ENCODE data around the gene RNH1.
"Not testable (repeated sequence)": the region's sequence is repeated elsewhere in the genome, so short reads cannot be mapped to it uniquely, and the experiment has no call there.

Gene RNH1

DNA sequence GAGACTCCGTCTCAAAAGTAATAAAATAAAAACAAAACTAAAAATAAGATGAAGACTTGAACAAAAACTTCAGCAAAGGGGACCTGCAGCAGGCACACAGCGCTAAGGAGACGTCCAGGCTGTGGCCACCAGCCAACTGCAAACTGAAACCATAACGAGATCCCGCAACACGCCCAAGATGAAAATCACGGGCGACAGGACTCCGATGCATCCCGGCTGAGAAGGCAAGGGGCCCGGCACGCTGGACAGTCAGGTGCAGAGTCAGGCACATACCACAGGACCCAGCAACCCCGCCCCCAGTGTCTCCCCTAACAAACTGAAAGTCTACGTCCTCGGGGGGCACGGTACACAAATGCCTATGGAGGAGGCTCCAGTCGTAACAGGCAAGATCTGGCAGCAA lies 19.1 kb upstream of the RNH1 start:
- Histone ChIP-seq H3K4me3 (ENCODE audit: low read depth in 1 of 2, low read length in 2 of 2) (no peak overlapping the region), H3K9ac (ENCODE audit: low read depth, low read length) (no peak overlapping the region), H3K9me3 (ENCODE audit: insufficient read depth, low read length, severe bottlenecking) (no peaks in the 10 kb centered on the region), H4K20me1 (ENCODE audit: insufficient read depth, low read length) (peaks cover 2% of the 10 kb centered on the region), H2AFZ (ENCODE audit: low read depth, low read length) (no peak overlapping the region), H3K79me2 (ENCODE audit: insufficient read depth, low read length) (no peaks in the 10 kb centered on the region), H3K36me3 (ENCODE audit: insufficient read depth, low read length) (peaks cover 2% of the 10 kb centered on the region), H3K4me1 (ENCODE audit: insufficient read depth, low read length) (no peaks in the 10 kb centered on the region), H3K4me2 (ENCODE audit: insufficient read depth, low read length) (no peak overlapping the region), H3K27me3 (ENCODE audit: insufficient read depth, low read length, poor library complexity) (no peaks in the 10 kb centered on the region), H3K27ac (ENCODE audit: low read length) (no peak overlapping the region)
- ATAC-seq (ENCODE audit: insufficient read depth, low read depth) (no peak), DNase-seq (no peak)
- TF ChIP-seq EZH2 (IDR thresholded peaks at IDR 0.05; ENCODE audit: borderline replicate concordance, low read depth, low read length, severe bottlenecking): no peak

DNA sequence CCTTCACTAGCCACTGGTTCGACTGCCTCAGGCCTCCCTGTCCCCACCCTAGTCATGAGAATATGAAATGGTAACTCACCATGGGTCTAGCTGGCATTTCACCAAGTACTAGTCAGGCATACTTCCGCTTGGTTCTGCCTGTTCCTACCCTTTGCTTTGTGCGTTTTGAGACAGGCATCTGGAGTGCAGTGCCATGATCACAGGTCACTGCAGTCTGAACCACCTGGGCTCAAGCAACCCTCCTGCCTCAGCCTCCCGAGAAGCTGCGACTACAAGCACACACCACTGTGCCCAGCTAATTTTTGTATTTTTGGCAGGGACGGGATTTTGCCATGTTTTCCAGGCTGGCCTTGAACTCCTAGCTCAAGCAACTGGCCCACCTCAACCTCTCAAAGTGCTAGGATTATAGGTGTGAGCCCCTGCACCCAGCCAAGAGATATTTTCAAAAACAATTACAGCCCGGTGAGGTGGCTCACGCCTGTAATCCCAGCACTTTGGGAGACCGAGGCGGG lies 14.2 kb upstream of the RNH1 start:
- no peak overlapping the region for H2AFZ ChIP-seq (ENCODE audit: low read depth, low read length)
- H3K4me2 ChIP-seq (ENCODE audit: insufficient read depth, low read length): no peak overlapping the region
- H3K9ac ChIP-seq (ENCODE audit: low read depth, low read length): no peak overlapping the region
- H3K4me1 ChIP-seq (ENCODE audit: insufficient read depth, low read length): no peaks in the 10 kb centered on the region
- H3K4me3 ChIP-seq (ENCODE audit: low read depth in 1 of 2, low read length in 2 of 2): no peak overlapping the region
- peaks cover 3% of the 10 kb centered on the region for H3K9me3 ChIP-seq (ENCODE audit: insufficient read depth, low read length, severe bottlenecking)
- no peaks in the 10 kb centered on the region for H3K27me3 ChIP-seq (ENCODE audit: insufficient read depth, low read length, poor library complexity)
- ATAC-seq (ENCODE audit: insufficient read depth, low read depth): no peak
- TF ChIP-seq EZH2 (IDR thresholded peaks at IDR 0.05; ENCODE audit: borderline replicate concordance, low read depth, low read length, severe bottlenecking): no peak
- TF ChIP-seq, protein P1, sequence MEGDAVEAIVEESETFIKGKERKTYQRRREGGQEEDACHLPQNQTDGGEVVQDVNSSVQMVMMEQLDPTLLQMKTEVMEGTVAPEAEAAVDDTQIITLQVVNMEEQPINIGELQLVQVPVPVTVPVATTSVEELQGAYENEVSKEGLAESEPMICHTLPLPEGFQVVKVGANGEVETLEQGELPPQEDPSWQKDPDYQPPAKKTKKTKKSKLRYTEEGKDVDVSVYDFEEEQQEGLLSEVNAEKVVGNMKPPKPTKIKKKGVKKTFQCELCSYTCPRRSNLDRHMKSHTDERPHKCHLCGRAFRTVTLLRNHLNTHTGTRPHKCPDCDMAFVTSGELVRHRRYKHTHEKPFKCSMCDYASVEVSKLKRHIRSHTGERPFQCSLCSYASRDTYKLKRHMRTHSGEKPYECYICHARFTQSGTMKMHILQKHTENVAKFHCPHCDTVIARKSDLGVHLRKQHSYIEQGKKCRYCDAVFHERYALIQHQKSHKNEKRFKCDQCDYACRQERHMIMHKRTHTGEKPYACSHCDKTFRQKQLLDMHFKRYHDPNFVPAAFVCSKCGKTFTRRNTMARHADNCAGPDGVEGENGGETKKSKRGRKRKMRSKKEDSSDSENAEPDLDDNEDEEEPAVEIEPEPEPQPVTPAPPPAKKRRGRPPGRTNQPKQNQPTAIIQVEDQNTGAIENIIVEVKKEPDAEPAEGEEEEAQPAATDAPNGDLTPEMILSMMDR (IDR thresholded peaks at IDR 0.05; ENCODE audit: borderline replicate concordance, extremely low read depth, low read length, poor library complexity, severe bottlenecking): no peak
- no peaks in the 10 kb centered on the region for H3K79me2 ChIP-seq (ENCODE audit: insufficient read depth, low read length)
- DNase-seq: no peak
- no peaks in the 10 kb centered on the region for H4K20me1 ChIP-seq (ENCODE audit: insufficient read depth, low read length)
- no peaks in the 10 kb centered on the region for H3K36me3 ChIP-seq (ENCODE audit: insufficient read depth, low read length)
- no peak overlapping the region for H3K27ac ChIP-seq (ENCODE audit: low read length)

DNA sequence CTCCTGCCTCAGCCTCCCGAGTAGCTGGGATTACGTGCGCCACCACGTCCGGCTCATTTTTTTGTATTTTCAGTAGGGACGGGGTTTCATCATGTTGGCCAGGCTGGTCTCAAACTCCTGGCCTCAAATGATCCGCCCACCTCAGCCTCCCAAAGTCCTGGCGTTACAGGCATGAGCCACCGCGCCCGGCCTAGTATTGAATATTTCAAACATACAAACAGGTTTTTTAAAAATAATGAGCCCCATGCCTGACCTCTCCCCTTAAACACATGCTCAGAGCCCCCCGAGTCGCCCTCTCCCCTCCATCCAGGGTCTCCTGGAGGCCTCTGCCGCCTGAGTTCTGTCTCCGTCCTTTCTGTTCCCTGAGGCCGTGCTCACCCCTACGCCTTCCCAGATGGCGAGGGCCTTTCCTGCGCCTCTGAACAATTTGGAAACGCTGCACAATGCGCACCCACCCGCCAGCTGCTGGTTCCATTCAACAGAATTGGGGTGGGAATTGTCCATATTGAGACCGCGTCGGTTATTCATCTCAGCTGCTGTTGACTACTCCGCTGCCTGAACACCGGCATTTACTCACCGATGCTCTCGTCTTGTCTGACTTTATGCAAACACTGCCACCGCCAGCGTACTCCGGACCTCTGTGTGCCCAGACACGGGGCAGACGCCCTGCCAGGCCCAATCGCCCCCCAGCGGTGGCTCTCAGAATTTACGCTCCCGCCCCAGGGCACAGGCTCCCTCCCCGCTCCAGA lies 13.6 kb upstream of the RNH1 start:
- ATAC-seq (ENCODE audit: insufficient read depth, low read depth) (no peak), DNase-seq (no peak)
- Histone ChIP-seq H3K9me3 (ENCODE audit: insufficient read depth, low read length, severe bottlenecking) (peaks cover 5% of the 10 kb centered on the region), H3K79me2 (ENCODE audit: insufficient read depth, low read length) (no peaks in the 10 kb centered on the region), H3K9ac (ENCODE audit: low read depth, low read length) (no peak overlapping the region), H3K4me2 (ENCODE audit: insufficient read depth, low read length) (no peak overlapping the region), H3K36me3 (ENCODE audit: insufficient read depth, low read length) (no peaks in the 10 kb centered on the region), H3K4me3 (ENCODE audit: low read depth in 1 of 2, low read length in 2 of 2) (no peak overlapping the region), H4K20me1 (ENCODE audit: insufficient read depth, low read length) (no peaks in the 10 kb centered on the region), H3K4me1 (ENCODE audit: insufficient read depth, low read length) (no peaks in the 10 kb centered on the region), H3K27me3 (ENCODE audit: insufficient read depth, low read length, poor library complexity) (no peaks in the 10 kb centered on the region), H2AFZ (ENCODE audit: low read depth, low read length) (no peak overlapping the region), H3K27ac (ENCODE audit: low read length) (no peak overlapping the region)
- TF ChIP-seq EZH2 (IDR thresholded peaks at IDR 0.05; ENCODE audit: borderline replicate concordance, low read depth, low read length, severe bottlenecking): no peak
- TF ChIP-seq, protein P1 (IDR thresholded peaks at IDR 0.05; ENCODE audit: borderline replicate concordance, extremely low read depth, low read length, poor library complexity, severe bottlenecking): no peak

DNA sequence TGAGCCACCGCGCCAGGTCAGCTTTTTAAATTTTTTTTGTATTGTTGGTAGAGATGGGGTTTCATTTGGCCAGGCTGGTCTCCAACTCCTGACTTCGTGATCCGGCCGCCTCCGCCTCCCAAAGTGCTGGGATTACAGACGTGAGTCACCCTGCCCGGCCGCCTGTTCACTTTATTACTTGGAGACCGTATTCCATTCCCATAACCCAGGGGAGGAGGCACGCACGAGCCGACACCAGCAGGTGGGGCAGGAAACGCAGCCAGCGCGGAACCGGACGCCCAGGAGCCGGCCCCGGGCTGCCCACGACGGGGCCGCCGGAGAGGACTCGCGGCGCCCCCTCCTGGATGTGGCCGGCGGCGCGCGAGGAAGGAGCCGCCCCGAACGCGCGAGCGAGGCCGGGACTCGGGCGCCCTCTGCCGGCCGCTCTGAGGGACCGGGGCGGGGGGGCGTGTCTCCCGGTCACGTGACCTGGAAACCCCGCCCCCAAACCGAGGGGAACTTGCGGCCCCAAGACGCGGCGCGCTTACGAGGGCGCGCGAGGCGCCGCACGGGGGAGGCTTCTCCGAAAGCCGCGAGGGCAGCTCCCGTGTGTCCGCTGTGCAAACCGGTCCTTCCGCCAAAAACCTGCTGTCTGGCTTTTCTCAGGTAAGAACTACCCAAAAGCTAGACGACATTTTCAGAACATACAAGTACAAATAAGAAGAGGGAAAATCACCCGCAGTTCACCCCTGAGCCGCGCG lies 11.6 kb upstream of the RNH1 start:
- Histone ChIP-seq H3K27me3 (ENCODE audit: insufficient read depth, low read length, poor library complexity) (no peaks in the 10 kb centered on the region), H3K9me3 (ENCODE audit: insufficient read depth, low read length, severe bottlenecking) (peaks cover 5% of the 10 kb centered on the region), H2AFZ (ENCODE audit: low read depth, low read length) (no peak overlapping the region), H3K9ac (ENCODE audit: low read depth, low read length) (no peak overlapping the region), H3K27ac (ENCODE audit: low read length) (no peak overlapping the region), H3K79me2 (ENCODE audit: insufficient read depth, low read length) (no peaks in the 10 kb centered on the region), H3K4me2 (ENCODE audit: insufficient read depth, low read length) (no peak overlapping the region), H3K4me3 (ENCODE audit: low read depth in 1 of 2, low read length in 2 of 2) (no peak overlapping the region), H3K36me3 (ENCODE audit: insufficient read depth, low read length) (peaks cover 3% of the 10 kb centered on the region; the same call in 1 of the 2 replicates), H3K4me1 (ENCODE audit: insufficient read depth, low read length) (no peaks in the 10 kb centered on the region), H4K20me1 (ENCODE audit: insufficient read depth, low read length) (no peaks in the 10 kb centered on the region)
- ATAC-seq (ENCODE audit: insufficient read depth, low read depth) (no peak), DNase-seq (no peak)
- no peak for TF ChIP-seq EZH2 (IDR thresholded peaks at IDR 0.05; ENCODE audit: borderline replicate concordance, low read depth, low read length, severe bottlenecking)
- TF ChIP-seq, protein P1 (IDR thresholded peaks at IDR 0.05; ENCODE audit: borderline replicate concordance, extremely low read depth, low read length, poor library complexity, severe bottlenecking): peak; percentile 27

DNA sequence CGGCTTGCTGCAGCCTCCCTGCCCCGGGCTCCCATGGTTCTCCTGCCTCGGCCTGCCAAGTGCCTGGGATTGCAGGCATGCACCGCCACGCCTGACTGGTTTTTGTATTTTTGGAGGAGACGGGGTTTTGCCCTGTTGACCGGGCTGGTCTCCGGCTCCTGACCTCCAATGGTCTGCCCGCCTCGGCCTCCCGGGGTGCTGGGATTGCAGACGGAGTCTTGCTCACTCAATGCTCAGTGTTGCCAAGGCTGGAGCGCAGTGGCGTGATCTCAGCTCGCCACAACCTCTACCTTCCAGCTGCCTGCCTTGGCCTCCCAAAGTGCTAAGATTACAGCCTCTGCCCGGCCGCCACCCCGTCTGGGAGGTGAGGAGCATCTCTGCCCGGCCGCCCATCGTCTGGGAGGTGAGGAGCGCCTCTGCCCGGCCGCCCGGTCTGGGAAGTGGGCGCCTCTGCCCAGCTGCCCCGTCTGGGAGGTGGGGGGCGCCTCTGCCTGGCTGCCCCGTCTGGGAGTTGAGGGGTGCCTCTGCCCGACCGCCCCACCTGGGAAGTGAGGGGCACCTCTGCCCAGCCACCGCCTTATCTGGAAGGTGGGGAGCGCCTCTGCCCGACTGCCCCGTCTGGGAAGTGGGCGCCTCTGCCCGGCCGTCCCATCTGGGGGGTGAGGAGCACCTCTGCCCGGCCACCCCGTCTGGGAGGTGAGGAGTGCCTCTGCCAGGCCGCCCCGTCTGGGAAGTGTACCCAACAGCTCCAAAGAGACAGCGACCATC lies 10.1 kb upstream of the RNH1 start:
- peak; percentile 27 for DNase-seq
- not testable (repeated sequence) for H4K20me1 ChIP-seq (ENCODE audit: insufficient read depth, low read length); H3K36me3 ChIP-seq (ENCODE audit: insufficient read depth, low read length); ATAC-seq (ENCODE audit: insufficient read depth, low read depth); H3K4me2 ChIP-seq (ENCODE audit: insufficient read depth, low read length); H3K27ac ChIP-seq (ENCODE audit: low read length); H3K9me3 ChIP-seq (ENCODE audit: insufficient read depth, low read length, severe bottlenecking); H3K4me3 ChIP-seq (ENCODE audit: low read depth in 1 of 2, low read length in 2 of 2); H3K27me3 ChIP-seq (ENCODE audit: insufficient read depth, low read length, poor library complexity); H3K9ac ChIP-seq (ENCODE audit: low read depth, low read length); H3K4me1 ChIP-seq (ENCODE audit: insufficient read depth, low read length); H3K79me2 ChIP-seq (ENCODE audit: insufficient read depth, low read length); H2AFZ ChIP-seq (ENCODE audit: low read depth, low read length)

Measured in DND-41 (cell line).